Ishikawa (cell line): Measurements from ENCODE around the gene SRRM3.

Experiments
- CEBPB ChIP-seq: IDR thresholded peaks from 2 replicates; pipeline ENCODE4 v1.6.1; 2012
- CREB1 ChIP-seq: IDR thresholded peaks from 2 replicates; pipeline ENCODE4 v1.6.1; 2012; ENCODE audit warnings: low read depth
- EGR1 ChIP-seq: IDR thresholded peaks from 2 replicates; pipeline ENCODE4 v1.6.1; 2012
- EP300 ChIP-seq: IDR thresholded peaks from 2 replicates; pipeline ENCODE4 v1.6.1; 2012; ENCODE audit warnings: borderline replicate concordance
- FOXM1 ChIP-seq: IDR thresholded peaks from 2 replicates; pipeline ENCODE4 v1.6.1; 2012; ENCODE audit warnings: low read depth, borderline replicate concordance
- NFIC ChIP-seq: IDR thresholded peaks from 2 replicates; pipeline ENCODE4 v1.6.1; 2012
- RAD21 ChIP-seq: IDR thresholded peaks from 2 replicates; pipeline ENCODE4 v1.6.1; 2012; ENCODE audit warnings: low read depth
- TAF1 ChIP-seq: IDR thresholded peaks from 2 replicates; pipeline ENCODE4 v1.6.1; 2012; ENCODE audit warnings: low read depth, mild to moderate bottlenecking
- TCF12 ChIP-seq: IDR thresholded peaks from 2 replicates; pipeline ENCODE4 v1.6.1; 2012; ENCODE audit warnings: low read depth
- TEAD4 ChIP-seq: IDR thresholded peaks from 2 replicates; pipeline ENCODE4 v1.6.1; 2012
- YY1 ChIP-seq: IDR thresholded peaks from 2 replicates; pipeline ENCODE4 v1.6.1; 2012; ENCODE audit warnings: low read depth
- ZBTB7A ChIP-seq: IDR thresholded peaks from 2 replicates; pipeline ENCODE4 v1.6.1; 2012; ENCODE audit warnings: low read depth
- TF ChIP-seq, protein P1 (sequence below): IDR thresholded peaks from 2 replicates; pipeline ENCODE4 v1.6.1; 2012
- TF ChIP-seq, protein P2 (sequence below): IDR thresholded peaks from 2 replicates; pipeline ENCODE4 v1.6.1; 2012
- TF ChIP-seq, protein P3 (sequence below): IDR thresholded peaks from 2 replicates; pipeline ENCODE4 v1.6.1; 2012; ENCODE audit warnings: low read depth, mild to moderate bottlenecking

SRRM3 gene

GRCh38 chr7:76296743-76297740, 95.3 kb downstream of the SRRM3 start:
- TF ChIP-seq, protein P1, sequence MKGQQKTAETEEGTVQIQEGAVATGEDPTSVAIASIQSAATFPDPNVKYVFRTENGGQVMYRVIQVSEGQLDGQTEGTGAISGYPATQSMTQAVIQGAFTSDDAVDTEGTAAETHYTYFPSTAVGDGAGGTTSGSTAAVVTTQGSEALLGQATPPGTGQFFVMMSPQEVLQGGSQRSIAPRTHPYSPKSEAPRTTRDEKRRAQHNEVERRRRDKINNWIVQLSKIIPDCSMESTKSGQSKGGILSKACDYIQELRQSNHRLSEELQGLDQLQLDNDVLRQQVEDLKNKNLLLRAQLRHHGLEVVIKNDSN, result no peak
- TF ChIP-seq TCF12 (peak; percentile 42; the same call in 1 of the 2 replicates), EGR1 (no peak), RAD21 (no peak), CEBPB (peak; percentile 92), TAF1 (no peak), YY1 (no peak), CREB1 (no peak), FOXM1 (no peak), EP300 (0 out of 2 replicates have a peak, but pooled peaks have one; percentile 45), TEAD4 (no peak)
- TF ChIP-seq, protein P2, sequence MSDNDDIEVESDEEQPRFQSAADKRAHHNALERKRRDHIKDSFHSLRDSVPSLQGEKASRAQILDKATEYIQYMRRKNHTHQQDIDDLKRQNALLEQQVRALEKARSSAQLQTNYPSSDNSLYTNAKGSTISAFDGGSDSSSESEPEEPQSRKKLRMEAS, result no peak
- TF ChIP-seq, protein P3, sequence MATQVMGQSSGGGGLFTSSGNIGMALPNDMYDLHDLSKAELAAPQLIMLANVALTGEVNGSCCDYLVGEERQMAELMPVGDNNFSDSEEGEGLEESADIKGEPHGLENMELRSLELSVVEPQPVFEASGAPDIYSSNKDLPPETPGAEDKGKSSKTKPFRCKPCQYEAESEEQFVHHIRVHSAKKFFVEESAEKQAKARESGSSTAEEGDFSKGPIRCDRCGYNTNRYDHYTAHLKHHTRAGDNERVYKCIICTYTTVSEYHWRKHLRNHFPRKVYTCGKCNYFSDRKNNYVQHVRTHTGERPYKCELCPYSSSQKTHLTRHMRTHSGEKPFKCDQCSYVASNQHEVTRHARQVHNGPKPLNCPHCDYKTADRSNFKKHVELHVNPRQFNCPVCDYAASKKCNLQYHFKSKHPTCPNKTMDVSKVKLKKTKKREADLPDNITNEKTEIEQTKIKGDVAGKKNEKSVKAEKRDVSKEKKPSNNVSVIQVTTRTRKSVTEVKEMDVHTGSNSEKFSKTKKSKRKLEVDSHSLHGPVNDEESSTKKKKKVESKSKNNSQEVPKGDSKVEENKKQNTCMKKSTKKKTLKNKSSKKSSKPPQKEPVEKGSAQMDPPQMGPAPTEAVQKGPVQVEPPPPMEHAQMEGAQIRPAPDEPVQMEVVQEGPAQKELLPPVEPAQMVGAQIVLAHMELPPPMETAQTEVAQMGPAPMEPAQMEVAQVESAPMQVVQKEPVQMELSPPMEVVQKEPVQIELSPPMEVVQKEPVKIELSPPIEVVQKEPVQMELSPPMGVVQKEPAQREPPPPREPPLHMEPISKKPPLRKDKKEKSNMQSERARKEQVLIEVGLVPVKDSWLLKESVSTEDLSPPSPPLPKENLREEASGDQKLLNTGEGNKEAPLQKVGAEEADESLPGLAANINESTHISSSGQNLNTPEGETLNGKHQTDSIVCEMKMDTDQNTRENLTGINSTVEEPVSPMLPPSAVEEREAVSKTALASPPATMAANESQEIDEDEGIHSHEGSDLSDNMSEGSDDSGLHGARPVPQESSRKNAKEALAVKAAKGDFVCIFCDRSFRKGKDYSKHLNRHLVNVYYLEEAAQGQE, result no peak

GRCh38 chr7:76300166-76300731, 98.6 kb downstream of the SRRM3 start:
- peak; percentile 86 for TF ChIP-seq CEBPB
- peak; percentile 69; the same call in 1 of the 2 replicates for TF ChIP-seq EP300
- TF ChIP-seq, protein P1, result no peak
- TF ChIP-seq ZBTB7A, result no peak
- no peak for TF ChIP-seq TAF1
- TF ChIP-seq FOXM1, result no peak
- peak; percentile 93 for TF ChIP-seq NFIC
- TF ChIP-seq, protein P3, result no peak
- no peak for TF ChIP-seq YY1
- no peak for TF ChIP-seq EGR1
- peak; percentile 74 for TF ChIP-seq TCF12
- TF ChIP-seq RAD21, result no peak; the same call in 1 of the 2 replicates
- TF ChIP-seq CREB1, result 0 out of 2 replicates have a peak, but pooled peaks have one; percentile 23
- TF ChIP-seq, protein P2, result no peak
- TF ChIP-seq TEAD4, result peak; percentile 92

DNA sequence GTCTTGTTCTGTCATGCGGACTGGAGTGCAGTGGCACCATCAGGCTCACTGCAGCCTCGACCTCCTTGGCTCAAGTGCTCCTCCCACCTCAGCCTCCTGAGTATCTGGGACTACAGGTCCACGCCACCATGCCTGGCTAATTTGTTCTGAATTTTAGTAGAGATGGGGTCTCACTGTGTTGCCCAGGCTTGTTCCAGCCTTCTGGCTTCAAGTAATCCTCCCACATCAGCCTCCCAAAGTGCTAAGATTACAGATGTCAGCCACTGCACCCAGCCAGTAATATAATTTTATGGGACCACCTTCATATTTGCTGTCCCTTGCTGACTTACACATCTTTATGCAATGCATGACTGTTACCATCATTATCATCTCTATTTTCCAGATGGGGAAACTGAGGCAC, 99.3 kb downstream of the SRRM3 start:
- TF ChIP-seq EGR1 (no peak), FOXM1 (no peak), EP300 (no peak), NFIC (no peak), ZBTB7A (no peak), YY1 (no peak), TEAD4 (no peak), CREB1 (no peak), TCF12 (no peak), RAD21 (no peak), TAF1 (no peak), CEBPB (no peak)
- TF ChIP-seq, protein P3, result no peak
- TF ChIP-seq, protein P2, result no peak
- TF ChIP-seq, protein P1, result no peak
